Astrocyte of the hippocampus (primary cell): ENCODE data around the gene BTN1A1.
"Not testable (repeated sequence)": the region's sequence is repeated elsewhere in the genome, so short reads cannot be mapped to it uniquely, and the experiment has no call there.

ENCODE experiments used
- DNase-seq: peaks from one replicate; pipeline ENCODE4 v3.0.0; 2011; ENCODE audit warnings: low read depth, low spot score

The BTN1A1 gene, protein sequence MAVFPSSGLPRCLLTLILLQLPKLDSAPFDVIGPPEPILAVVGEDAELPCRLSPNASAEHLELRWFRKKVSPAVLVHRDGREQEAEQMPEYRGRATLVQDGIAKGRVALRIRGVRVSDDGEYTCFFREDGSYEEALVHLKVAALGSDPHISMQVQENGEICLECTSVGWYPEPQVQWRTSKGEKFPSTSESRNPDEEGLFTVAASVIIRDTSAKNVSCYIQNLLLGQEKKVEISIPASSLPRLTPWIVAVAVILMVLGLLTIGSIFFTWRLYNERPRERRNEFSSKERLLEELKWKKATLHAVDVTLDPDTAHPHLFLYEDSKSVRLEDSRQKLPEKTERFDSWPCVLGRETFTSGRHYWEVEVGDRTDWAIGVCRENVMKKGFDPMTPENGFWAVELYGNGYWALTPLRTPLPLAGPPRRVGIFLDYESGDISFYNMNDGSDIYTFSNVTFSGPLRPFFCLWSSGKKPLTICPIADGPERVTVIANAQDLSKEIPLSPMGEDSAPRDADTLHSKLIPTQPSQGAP

DNA sequence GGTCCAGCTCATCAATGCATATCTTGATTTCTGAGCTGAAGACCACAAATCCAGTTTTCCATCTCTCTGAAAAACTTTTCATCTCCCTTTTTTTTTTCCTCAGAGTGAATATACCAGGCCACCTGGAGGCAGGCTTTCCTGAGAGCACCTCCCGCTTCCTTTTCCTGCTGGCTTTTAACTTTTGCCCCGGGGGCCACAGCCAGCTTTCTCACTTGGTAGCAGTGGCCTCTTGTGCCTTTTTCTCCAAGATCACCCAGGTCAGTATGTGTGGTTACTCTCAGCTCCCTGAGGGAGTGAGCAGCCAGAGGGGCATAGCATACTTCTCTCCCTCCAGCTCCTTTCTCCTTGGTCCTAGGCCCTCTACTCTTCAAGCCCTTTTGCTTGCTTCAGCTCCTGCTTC lies at the start of gene BTN1A1:
Gene BTN1A1, plus strand, starts transcription at position 202 of the 400 bp plus-strand sequence. CDS start 984 bp downstream, outside the sequence.
- no peak for DNase-seq

DNA sequence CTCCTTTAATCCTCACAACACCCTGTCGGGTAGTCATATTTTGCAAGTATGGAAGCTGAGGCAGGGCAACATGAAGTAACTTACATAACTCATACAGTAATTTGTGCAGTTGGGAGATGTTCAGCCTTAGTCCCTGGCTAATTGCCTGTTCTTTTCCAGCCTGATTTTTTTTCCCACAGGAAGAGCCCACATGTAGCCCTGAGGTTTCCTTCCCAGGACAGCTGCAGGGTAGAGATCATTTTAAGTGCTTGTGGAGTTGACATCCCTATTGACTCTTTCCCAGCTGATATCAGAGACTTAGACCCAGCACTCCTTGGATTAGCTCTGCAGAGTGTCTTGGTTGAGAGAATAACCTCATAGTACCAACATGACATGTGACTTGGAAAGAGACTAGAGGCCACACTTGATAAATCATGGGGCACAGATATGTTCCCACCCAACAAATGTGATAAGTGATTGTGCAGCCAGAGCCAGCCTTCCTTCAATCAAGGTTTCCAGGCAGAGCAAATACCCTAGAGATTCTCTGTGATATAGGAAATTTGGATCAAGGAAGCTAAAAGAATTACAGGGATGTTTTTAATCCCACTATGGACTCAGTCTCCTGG lies 47.4 kb upstream of the BTN1A1 start:
- no peak for DNase-seq

DNA sequence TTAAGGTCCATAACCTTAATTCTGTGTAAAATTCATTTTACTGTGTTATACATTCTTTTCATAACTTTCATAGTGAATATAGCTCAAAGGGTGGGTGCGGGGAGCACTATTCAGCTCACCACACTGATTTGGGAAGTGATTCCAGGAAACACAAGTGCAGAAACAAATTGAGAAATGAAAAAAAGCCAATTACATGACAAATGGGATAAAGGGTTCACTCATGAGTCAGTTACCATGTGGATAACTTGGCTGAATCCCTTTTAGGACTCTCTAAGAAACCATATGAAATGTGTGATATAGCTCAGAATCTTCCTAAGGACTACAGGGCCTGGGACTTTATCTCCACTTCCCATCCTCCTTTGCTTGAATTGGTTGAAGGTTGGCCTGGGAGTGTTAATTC lies 45.5 kb upstream of the BTN1A1 start:
- DNase-seq = no peak

DNA sequence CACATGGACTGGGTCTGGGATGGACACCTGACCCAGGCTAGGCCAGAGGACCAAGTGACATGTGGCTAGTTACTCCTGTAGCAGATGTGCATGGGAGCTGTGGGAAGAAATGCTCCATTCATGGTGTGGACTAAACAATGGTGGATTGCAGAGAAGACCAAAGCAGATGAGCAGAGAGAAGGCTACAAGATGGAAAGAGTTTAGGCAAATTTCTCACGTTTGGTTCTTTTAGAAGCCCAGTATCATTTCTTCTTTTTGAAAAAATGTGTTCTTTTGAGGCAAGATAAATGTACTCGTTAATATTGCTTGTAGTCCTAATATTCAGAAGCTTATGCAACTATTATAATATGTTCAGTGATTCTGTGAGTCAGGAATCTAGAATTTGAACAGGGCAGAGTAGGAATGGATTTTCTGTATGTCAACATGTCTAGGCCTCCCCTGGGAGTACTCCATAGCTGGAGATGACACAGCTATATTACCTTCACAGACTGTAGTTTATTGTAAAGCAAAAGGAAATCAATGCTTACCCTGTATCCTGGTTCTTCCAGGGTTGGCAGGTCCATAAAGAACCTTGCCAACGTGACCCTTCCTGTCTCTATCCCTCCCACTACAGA lies 44.6 kb upstream of the BTN1A1 start:
- no peak for DNase-seq

DNA sequence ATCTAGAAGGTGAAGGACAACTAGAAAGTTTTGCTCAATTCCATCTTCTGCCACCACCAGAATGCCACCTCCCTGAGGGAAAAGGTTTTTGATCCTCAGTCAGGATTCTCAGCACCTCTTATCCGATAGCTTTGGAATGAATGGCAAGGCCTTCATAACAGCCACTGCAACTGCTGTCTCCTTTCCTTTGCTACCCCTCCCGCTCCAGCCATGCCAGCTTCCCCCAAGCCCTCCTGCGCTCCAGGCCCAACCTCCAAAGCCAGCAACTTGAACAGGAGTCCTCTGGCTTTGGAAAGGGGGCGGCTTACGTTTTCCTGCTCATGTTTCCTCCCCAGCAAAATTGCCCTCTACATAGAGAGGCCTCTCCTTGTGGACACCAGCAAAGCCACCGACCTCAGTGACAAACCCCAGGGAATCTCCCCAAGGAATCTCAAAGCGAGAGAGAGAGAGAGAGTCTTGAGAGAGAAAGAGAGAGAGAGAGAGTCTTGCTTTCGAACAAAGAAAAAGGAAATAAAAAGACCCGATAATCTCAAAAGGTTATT lies 42.8 kb upstream of the BTN1A1 start:
- no peak for DNase-seq

DNA sequence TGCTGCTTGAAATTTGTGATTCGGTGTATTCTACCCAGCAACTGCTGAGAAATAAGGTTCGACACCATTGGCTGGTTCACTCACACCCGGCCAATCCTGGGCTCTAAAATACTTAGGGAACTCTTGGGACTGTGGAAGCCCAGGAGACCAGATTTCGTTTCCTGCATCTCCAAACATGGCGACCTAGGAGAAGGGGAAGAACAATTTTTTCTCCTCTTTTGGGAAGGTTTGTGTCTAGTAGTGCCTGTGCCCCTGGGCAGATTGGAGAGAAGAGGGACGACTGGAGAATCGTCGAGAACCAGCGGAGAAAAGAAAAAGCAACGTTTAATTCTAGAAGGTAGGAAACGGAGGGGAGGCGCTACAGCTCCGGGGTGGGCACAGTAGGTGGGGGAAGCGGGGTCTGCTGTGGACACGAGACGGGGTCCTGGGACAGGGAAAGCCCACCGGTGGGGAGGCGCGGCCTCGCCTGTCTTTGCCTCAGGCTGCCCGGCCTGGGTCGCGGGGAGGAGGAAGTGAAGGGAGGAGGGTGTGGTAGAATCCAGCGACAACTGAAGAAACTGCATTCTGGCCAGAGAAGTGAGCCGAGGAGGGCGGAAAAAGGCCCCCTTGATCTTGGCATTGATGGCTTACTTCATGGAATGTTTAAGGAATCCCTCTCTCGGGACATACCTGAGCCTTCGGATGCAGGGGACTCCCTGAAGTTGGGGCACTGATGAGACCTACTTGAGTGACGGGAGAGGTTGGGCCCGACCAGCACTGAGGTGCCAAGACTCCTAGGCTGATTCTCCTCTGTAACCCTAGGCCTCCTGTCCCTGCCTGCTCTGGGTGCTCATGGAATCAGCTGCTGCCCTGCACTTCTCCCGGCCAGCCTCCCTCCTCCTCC lies 42.1 kb upstream of the BTN1A1 start, which contains the start of gene BTN2A1:
Gene BTN2A1, plus strand, starts transcription at position 150 of the 883 bp plus-strand sequence. Its CDS starts 682 bp downstream, at position 832.
- DNase-seq = peak; percentile 96

DNA sequence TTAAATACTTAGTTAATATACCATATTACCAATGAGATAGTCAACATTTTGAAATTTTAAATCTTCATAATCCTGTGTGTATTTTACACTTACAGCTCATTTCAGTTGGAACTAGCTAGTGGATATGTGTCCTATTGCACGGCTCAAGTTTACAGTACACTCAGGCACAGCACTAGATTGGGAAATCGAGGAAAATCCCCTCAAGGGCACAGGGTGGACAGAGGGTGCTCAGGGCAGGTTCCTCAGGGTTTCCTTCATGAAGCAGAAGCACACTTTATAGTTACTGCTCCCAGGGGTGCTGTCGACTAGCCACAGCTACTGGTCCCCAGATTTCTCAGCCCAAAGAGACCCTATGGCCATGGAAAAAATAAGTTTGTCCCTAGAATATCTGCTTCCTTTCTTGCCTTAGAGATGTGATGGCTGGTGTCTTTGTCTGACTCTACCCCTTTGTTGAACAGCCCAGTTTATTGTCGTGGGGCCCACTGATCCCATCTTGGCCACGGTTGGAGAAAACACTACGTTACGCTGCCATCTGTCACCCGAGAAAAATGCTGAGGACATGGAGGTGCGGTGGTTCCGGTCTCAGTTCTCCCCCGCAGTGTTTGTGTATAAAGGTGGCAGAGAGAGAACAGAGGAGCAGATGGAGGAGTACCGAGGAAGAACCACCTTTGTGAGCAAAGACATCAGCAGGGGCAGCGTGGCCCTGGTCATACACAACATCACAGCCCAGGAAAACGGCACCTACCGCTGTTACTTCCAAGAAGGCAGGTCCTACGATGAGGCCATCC lies 40.9 kb upstream of the BTN1A1 start:
- no peak for DNase-seq

DNA sequence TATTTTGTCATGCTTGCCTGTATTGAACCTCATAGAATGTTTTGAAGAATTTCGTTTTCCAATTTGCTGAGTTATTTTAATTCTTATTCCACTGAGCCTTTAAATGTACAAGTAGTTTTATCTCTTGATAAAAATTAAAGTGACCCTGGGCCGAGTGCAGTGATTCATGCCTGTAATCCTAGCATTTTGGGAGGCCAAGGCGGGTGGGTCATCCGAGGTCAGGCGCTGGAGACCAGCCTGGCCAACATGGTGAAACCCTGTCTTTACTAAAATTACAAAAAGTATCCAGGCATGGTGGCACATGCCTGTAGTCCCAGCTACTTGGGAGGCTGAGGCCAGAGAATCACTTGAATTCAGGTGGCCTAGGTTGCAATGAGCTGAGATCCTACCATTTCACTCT lies 38.8 kb upstream of the BTN1A1 start:
- not testable (repeated sequence) for DNase-seq

DNA sequence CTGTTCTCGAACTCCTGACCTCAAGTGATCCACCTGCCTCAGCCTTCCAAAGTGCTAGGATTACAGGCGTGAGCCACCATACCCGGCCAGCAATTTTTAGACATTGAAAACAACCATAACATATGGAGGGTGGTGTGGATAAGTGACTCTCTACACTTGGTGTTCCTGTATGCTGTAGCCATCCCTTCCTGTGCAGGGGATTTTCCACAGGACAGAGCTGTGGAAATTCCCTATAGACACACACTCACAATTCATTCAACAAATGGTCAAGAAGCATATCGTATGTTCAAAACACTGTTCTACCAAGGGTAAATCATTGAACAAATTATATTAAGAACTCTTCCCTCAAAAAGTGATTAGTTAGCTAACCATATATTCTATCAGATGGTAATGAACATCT lies 36.1 kb upstream of the BTN1A1 start:
- DNase-seq = no peak

DNA sequence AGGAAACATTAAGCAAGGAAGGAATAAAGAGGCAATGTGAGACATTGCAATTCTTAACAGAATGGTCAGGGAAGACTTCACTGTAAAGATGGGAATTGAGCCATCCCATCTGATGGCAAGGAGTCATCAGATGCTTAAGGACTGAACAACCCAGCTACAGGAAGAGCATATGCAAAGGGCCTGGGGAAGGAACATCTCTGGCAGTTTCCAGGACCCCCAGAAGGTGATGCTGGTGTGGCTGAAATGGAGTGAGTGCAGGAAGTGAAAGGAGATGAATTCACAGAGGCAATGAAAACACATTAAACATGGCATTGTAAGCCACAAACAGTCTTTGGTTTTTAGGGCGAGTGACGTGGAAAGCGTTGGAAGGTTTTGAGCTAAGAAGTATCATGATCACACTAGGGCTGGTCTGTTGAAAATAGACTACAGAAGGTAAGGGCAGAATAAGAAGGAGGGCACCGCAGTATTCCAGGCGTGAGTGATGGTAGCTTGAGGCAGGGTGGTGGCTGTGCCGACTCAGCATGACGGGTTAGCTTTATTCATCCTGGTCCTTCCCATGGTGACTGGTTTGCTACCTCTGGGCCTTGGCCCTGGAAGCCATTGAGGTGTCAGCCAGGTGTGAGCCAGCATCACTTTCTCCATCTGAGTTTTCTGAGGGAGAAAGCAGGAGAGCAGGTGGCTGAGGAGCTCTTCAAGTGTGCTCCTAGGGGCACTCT lies 35.5 kb upstream of the BTN1A1 start:
- no peak for DNase-seq

DNA sequence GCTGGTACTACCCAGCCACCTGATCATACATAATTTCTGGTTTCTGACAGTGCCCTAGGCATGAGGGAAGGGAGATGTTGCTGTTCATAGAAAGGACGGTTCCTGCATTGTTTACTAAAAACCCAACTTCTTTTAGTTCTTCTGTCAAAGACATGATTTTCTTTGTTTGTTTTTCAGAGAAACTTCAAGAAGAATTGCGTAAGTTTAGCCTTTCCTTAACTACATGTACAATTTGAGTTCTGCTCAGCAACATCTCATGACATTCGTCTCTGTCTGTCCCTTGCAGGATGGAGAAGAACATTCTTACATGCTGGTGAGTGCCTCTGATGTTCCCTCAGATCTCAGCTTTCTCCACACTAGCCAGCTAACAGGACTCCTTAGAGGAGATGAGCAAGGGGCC lies 34.3 kb upstream of the BTN1A1 start:
- DNase-seq = no peak

DNA sequence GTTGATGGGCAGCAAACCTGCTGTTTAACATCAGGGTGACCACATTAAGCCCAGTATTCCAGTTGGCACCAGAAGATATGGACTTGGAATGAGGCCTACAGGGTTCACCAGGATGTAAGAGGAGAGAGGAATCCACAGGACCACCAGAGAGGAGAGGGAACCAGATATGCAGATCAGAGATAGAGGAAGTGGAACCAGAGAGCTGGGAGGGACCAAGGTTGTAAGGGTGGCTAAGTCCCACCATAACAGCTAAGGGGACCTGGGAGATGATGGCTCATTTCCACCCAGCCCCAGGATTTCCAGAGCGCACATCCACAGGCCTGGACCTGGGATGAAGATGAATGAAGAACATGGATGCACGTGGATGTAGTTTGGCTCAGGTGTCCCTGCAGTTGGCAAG lies 31.3 kb upstream of the BTN1A1 start:
- DNase-seq = no peak

DNA sequence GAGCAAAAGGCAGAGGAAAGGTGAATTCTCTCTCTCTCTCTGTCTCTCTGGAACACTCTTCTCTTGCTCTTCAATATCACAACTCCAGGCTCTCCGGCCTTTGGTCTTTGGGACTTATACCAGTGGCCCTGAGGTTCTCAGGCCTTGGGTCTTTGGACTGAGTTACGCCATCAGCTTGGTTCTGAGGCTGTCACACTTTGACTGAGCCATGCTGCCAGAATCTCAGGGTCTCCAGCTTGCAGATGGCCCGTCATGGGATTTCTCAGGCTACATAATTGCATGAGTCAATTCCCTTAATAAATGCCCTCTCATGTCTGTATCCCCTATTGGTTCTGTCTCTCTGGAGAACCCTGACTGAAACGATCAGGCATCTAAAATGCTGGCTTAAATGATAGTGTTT lies 29.5 kb upstream of the BTN1A1 start:
- no peak for DNase-seq

DNA sequence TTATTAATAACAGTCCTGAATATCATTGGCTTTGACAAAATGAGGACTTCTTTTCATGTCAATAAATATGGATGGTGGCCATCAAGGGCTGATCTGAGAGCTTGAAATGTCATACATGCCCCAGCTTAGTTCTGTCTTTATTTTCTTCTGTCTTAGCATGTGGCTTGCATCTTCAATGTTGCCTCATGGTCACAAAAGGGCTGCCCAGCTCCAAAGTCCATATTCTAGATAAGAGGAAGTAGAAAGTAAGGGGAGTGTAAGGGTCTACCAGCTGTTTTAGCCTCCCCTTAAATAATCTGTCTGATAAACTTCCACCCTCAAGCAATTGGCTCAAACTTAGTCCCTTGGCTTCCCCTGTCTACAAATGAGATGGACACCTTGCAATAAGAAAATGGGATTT lies 28.1 kb upstream of the BTN1A1 start:
- no peak for DNase-seq

DNA sequence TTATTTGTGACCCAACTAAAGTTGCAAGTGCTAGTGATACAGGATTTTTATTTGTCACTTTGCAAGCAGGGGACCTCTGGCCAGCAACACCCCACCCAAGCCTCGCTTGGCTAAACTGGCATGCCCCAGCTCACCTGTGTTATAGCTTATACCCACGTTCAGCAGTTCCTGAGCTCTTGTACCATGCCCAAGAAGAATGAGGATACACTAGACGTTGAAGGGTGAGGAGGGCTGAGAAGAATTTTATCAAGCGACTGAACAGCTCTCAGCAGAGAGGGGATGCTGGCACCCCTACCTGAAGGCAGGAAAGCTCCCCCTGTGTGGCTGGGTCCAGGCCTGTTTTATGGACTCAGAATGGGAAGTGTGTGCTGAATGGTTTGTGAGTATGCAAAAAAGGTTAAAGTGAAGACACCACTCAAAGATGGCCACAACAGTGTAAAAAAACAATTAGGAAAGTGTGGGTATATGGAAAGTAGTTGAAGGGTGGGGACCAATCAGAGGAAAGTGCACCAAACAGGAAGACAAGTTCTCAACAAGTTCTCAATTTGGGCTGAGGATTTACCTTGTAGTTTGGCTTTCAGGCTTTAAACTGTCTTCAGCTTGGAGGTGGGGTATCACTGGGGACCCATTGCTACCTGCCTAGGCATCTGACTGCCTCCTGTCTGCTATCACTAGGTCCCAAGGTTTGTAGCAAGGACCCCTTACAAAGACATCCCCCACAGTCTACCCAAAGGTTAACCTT lies 27.4 kb upstream of the BTN1A1 start:
- DNase-seq = no peak

DNA sequence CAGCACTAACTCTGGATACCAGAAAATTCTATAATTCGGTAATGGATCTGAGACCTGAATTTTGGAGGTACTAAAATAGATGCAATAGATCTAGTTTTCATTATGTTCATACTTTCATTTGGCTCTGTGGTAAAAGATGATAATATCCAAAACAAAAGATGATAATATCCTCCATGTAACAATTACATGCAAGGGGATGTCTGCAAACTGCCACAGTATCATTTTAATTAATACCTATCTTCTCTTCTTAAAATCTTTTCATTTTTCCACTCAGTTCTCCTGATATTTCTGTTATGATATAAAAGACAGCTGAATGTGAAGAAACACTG lies 26.7 kb upstream of the BTN1A1 start:
- DNase-seq = no peak

DNA sequence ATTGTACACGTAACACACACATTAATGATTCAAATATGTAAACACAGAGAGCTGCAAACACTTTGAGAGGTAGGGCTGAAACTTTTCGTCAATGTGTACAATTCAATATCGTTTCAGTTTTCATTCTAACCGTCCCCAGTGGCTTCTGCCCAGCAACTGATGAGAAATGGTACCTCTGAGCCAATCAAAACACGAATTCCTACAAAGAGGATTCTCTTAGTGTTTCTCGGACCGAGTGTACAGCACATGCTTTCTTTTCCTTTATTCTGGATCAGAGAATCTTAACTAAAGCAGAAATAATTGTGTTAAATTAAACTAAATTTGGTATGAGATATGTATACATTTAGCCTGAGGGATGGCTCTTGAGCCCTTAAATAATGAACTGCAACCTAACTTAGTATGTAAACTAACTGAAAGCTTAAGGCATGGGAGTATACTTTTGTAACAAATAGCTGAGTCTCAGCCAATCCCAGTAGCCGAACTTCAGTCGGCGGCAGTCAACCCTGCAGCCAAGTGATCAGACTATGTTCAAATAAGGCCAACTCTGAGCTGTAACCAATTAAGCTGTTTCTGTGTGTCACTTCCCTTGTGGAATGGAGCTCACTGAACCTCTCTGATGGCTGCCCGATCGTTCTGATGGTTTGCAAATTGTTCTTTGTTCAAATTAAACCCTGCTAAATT lies 26.2 kb upstream of the BTN1A1 start:
- peak; percentile 96 for DNase-seq

DNA sequence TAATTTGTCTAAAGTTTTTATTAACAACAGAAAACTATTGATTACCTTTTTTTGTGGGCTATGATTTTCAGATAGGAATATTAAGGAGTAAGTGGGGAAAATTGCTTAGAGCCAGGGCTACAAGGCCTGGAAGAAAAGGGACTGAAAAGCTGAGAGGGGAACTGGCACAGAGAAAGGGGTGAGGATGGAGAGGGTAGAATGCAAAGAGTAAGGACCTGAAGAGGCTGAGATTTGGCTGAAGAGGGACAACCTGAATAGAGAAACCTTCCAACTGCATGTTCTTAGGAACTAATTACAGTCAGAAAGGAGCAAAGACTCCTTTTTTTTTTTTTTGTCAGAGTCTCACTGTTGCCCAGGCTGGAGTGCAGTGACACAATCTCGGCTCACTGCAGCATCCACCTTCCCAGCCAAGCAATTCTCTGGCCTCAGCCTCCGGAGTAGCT lies 25.6 kb upstream of the BTN1A1 start:
- DNase-seq = no peak
